HL-60 (cell line): ENCODE results near the gene CASQ2.

Experiments
- GABPA ChIP-seq: IDR thresholded peaks from 2 replicates; pipeline ENCODE4 v1.6.1; 2012; ENCODE audit warnings: low read depth
- POLR2AphosphoS5 ChIP-seq: IDR thresholded peaks from 2 replicates; pipeline ENCODE4 v1.6.1; 2012; ENCODE audit warnings: low read depth
- TF ChIP-seq, protein P1 (sequence below): IDR thresholded peaks from one replicate; pipeline ENCODE4 v1.5.1; 2011; ENCODE audit warnings: low read length, control low read depth, inconsistent platforms; ENCODE audit not compliant: insufficient read depth
- TF ChIP-seq, protein P2 (sequence below): IDR thresholded peaks from 2 replicates; pipeline ENCODE4 v1.6.1; 2012; ENCODE audit warnings: low read depth; ENCODE audit not compliant: insufficient replicate concordance

DNA sequence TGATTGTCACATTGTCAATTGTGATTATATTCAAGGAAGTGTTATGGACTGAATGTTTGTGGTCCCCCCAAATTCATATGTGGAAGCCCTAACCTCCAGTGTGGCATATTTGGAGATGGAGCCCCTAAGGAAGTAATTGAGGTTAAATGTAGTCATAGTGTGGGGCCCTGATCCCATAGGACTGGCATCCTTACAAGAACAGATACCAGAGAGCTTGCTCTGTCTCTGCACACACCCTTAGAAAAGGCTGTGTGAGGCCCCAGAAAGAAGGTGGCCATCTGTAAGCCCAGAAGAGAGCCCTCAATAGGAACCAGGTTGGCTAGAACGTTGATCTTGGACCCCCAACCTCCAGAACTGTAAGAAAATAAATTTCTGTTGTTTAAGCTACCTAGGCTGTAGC lies 98.6 kb downstream of the CASQ2 start:
- TF ChIP-seq, protein P1, sequence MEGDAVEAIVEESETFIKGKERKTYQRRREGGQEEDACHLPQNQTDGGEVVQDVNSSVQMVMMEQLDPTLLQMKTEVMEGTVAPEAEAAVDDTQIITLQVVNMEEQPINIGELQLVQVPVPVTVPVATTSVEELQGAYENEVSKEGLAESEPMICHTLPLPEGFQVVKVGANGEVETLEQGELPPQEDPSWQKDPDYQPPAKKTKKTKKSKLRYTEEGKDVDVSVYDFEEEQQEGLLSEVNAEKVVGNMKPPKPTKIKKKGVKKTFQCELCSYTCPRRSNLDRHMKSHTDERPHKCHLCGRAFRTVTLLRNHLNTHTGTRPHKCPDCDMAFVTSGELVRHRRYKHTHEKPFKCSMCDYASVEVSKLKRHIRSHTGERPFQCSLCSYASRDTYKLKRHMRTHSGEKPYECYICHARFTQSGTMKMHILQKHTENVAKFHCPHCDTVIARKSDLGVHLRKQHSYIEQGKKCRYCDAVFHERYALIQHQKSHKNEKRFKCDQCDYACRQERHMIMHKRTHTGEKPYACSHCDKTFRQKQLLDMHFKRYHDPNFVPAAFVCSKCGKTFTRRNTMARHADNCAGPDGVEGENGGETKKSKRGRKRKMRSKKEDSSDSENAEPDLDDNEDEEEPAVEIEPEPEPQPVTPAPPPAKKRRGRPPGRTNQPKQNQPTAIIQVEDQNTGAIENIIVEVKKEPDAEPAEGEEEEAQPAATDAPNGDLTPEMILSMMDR: no peak
- TF ChIP-seq POLR2AphosphoS5: no peak
- TF ChIP-seq GABPA: no peak
- TF ChIP-seq, protein P2, sequence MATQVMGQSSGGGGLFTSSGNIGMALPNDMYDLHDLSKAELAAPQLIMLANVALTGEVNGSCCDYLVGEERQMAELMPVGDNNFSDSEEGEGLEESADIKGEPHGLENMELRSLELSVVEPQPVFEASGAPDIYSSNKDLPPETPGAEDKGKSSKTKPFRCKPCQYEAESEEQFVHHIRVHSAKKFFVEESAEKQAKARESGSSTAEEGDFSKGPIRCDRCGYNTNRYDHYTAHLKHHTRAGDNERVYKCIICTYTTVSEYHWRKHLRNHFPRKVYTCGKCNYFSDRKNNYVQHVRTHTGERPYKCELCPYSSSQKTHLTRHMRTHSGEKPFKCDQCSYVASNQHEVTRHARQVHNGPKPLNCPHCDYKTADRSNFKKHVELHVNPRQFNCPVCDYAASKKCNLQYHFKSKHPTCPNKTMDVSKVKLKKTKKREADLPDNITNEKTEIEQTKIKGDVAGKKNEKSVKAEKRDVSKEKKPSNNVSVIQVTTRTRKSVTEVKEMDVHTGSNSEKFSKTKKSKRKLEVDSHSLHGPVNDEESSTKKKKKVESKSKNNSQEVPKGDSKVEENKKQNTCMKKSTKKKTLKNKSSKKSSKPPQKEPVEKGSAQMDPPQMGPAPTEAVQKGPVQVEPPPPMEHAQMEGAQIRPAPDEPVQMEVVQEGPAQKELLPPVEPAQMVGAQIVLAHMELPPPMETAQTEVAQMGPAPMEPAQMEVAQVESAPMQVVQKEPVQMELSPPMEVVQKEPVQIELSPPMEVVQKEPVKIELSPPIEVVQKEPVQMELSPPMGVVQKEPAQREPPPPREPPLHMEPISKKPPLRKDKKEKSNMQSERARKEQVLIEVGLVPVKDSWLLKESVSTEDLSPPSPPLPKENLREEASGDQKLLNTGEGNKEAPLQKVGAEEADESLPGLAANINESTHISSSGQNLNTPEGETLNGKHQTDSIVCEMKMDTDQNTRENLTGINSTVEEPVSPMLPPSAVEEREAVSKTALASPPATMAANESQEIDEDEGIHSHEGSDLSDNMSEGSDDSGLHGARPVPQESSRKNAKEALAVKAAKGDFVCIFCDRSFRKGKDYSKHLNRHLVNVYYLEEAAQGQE: no peak
